Measurements from ENCODE around the gene SYT14. TPM values are rescaled to one million over a fixed set of nuclear protein-coding genes. Genes with fewer than 3 reads are reported as not detected.

The SYT14 gene
- total and polyA plus RNA-seq, 2 of the 4 experiments (the other 2 are of a cell fraction) = 0.14 to 1.3 TPM

GRCh38 chr1:210218047-210218446 lies 280.0 kb downstream of the SYT14 start:
- in situ Hi-C loops (cut with MboI; ENCODE audit: low sequenced_read_pairs) = no loop called here
- Histone ChIP-seq H3K27me3 (ENCODE audit: control insufficient read depth, insufficient read depth, low read length) (peaks cover 3% of the 10 kb centered on the region), H3K23ac (ENCODE audit: low read depth, low read length) (no peak overlapping the region), H3K4me1 (ENCODE audit: control insufficient read depth, insufficient read depth, low read length) (no peaks in the 10 kb centered on the region), H3K36me3 (ENCODE audit: control insufficient read depth, insufficient read depth, low read length) (no peaks in the 10 kb centered on the region), H2AFZ (replicated peaks; ENCODE audit: low read length, poor library complexity) (no peak overlapping the region), H3K79me1 (ENCODE audit: low read depth in 1 of 2, low read length in 2 of 2) (no peaks in the 10 kb centered on the region), H3K9me1 (ENCODE audit: insufficient read depth, low read length) (no peaks in the 10 kb centered on the region), H4K91ac (ENCODE audit: insufficient read depth, low read depth, low read length) (no peak overlapping the region), H4K20me1 (ENCODE audit: insufficient read depth, low read length) (no peaks in the 10 kb centered on the region), H4K5ac (ENCODE audit: low read depth, low read length) (no peak overlapping the region), H4K8ac (ENCODE audit: low read depth in 2 of 2, low read length in 2 of 2) (peak overlapping the region in 1 of 2 experiments; percentile 27; a peak in 1 of 4 replicates), H2AK5ac (ENCODE audit: low read depth, low read length) (no peak overlapping the region), H3K9ac (ENCODE audit: low read depth, low read length) (no peak overlapping the region), H3K4me3 (ENCODE audit: insufficient read depth, low read depth, low read length) (no peak overlapping the region), H3K9me3 (ENCODE audit: control insufficient read depth, insufficient read depth, low read length) (no peaks in the 10 kb centered on the region), H3K18ac (ENCODE audit: low read depth, low read length) (no peak overlapping the region), H2AK9ac (replicated peaks; ENCODE audit: low read depth, low read length, poor library complexity) (no peak overlapping the region), H3K27ac (ENCODE audit: insufficient read depth, low read length) (no peak overlapping the region), H3K14ac (replicated peaks; ENCODE audit: low read depth, low read length) (no peak overlapping the region), H2BK120ac (ENCODE audit: low read depth, low read length) (no peak overlapping the region), H2BK20ac (ENCODE audit: low read depth, low read length) (no peak overlapping the region), H2BK15ac (ENCODE audit: low read depth, low read length) (no peak overlapping the region), H3K4me2 (ENCODE audit: low read depth, low read length) (no peak overlapping the region), H3K56ac (ENCODE audit: extremely low read depth, insufficient read depth, low read length) (no peak overlapping the region), H2BK5ac (ENCODE audit: low read depth, low read length, poor library complexity, severe bottlenecking) (no peak overlapping the region), H3K4ac (ENCODE audit: low read depth, low read length) (0 out of 2 replicates have a peak overlapping the region, but pooled peaks have one; percentile 25)
- peak; percentile 57 for DNase-seq
- dilution Hi-C loops (cut with HindIII; ENCODE audit: low sequenced_read_pairs, unreplicated experiment) = no loop called here
- ATAC-seq (ENCODE audit: low read depth) = peak; percentile 75
- TF ChIP-seq CEBPB (IDR thresholded peaks at IDR 0.05; ENCODE audit: low read depth, low read length) = no peak
- TF ChIP-seq NFE2L2 (IDR thresholded peaks at IDR 0.05; ENCODE audit: low read depth, low read length) = no peak
- TF ChIP-seq MXI1 (IDR thresholded peaks at IDR 0.05; ENCODE audit: borderline replicate concordance, low read depth, low read length) = no peak
- no peak for TF ChIP-seq RCOR1 (IDR thresholded peaks at IDR 0.05; ENCODE audit: insufficient replicate concordance, low read length)
- no peak for TF ChIP-seq ELK1 (IDR thresholded peaks at IDR 0.05; ENCODE audit: borderline replicate concordance, low read depth, low read length)
- TF ChIP-seq USF2 (IDR thresholded peaks at IDR 0.05; ENCODE audit: low read depth, low read length) = no peak
- TF ChIP-seq, protein P1, sequence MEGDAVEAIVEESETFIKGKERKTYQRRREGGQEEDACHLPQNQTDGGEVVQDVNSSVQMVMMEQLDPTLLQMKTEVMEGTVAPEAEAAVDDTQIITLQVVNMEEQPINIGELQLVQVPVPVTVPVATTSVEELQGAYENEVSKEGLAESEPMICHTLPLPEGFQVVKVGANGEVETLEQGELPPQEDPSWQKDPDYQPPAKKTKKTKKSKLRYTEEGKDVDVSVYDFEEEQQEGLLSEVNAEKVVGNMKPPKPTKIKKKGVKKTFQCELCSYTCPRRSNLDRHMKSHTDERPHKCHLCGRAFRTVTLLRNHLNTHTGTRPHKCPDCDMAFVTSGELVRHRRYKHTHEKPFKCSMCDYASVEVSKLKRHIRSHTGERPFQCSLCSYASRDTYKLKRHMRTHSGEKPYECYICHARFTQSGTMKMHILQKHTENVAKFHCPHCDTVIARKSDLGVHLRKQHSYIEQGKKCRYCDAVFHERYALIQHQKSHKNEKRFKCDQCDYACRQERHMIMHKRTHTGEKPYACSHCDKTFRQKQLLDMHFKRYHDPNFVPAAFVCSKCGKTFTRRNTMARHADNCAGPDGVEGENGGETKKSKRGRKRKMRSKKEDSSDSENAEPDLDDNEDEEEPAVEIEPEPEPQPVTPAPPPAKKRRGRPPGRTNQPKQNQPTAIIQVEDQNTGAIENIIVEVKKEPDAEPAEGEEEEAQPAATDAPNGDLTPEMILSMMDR (conservative IDR thresholded peaks at IDR 0.05; ENCODE audit: low read depth, low read length) = no peak
- TF ChIP-seq SMC3 (IDR thresholded peaks at IDR 0.05; ENCODE audit: low read depth, low read length) = no peak
- TF ChIP-seq POLR2A (IDR thresholded peaks at IDR 0.05; ENCODE audit: low read depth, low read length) = no peak
- TF ChIP-seq MAFK (IDR thresholded peaks at IDR 0.05; ENCODE audit: low read depth, low read length) = no peak
- no peak for TF ChIP-seq FOS (IDR thresholded peaks at IDR 0.05; ENCODE audit: low read depth, low read length)
- TF ChIP-seq MAZ (IDR thresholded peaks at IDR 0.05; ENCODE audit: borderline replicate concordance, low read depth, low read length) = no peak
- no peak for TF ChIP-seq RAD21 (IDR thresholded peaks at IDR 0.05; ENCODE audit: low read length)
- TF ChIP-seq BHLHE40 (IDR thresholded peaks at IDR 0.05; ENCODE audit: low read depth, low read length) = no peak
- no peak for TF ChIP-seq RFX5 (IDR thresholded peaks at IDR 0.05; ENCODE audit: low read depth, low read length)
- no peak for TF ChIP-seq CHD1 (IDR thresholded peaks at IDR 0.05; ENCODE audit: low read depth, low read length)
- WGBS, 2 experiments (ENCODE audit: extremely low coverage in 2 of 2, insufficient read length in 1 of 2) = 17% methylated on average over 2 of the region's 4 CpGs; no CpG with 5 or more reads in 1 of the 2 experiments
- no TSS peak for BruUV-seq (replicated peaks)
- POLR2A ChIA-PET (ENCODE audit: unreplicated experiment) = no interaction called here
- CTCF ChIA-PET = no interaction called here
- intact Hi-C loops (cut with micrococcal nuclease) = no loop called here
